ENCODE measurements around the gene SLC66A1.

Gene SLC66A1

GRCh38 chr1:19330449-19331135, 18.5 kb downstream of the SLC66A1 start:
- no peaks in the 10 kb centered on the region for H3K9me3 ChIP-seq (ENCODE audit: control insufficient read depth, low read length)

DNA sequence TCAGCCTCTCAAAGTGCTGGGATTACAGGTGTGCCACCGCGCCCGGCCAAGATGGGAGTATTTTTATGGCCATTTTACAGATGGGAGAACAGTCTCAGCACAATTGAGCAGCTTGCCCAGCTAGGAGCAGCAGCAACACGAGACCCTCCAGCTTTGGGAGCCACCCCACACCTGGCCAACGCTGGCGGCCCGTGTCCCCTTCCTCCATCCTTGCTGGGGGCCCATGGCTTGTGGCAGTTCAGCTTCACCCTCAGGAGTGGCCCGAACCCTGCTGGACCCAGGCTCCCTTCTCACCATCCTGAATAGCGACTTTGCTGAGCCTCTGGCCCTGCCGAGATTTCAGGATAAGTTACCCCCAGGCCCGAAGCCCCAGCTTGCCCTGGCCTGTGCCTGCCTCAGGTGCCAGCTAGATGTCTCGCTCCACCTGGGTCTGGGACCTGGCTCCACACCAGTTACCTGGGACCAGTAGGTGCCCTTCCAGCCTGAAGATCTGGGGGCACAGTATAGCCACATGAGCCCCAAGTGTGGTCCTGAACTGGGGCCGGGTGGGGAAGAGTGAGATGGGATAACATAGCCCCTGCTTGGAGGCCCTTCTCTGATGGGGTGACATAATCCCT, 19.2 kb downstream of the SLC66A1 start:
- Histone ChIP-seq H3K9ac (ENCODE audit: low read length) (no peak overlapping the region), H3K36me3 (ENCODE audit: control insufficient read depth, insufficient read depth, low read length) (no peaks in the 10 kb centered on the region), H3K9me3 (ENCODE audit: control insufficient read depth, low read length) (no peaks in the 10 kb centered on the region), H3K4me1 (ENCODE audit: control insufficient read depth, insufficient read depth, low read length) (peaks cover 4% of the 10 kb centered on the region), H3K4me3 (ENCODE audit: low read length) (no peak overlapping the region), H3K27me3 (ENCODE audit: control insufficient read depth, insufficient read depth, low read length) (no peaks in the 10 kb centered on the region)

More at GRCh38 chr1:19330449-19331135, 18.5 kb downstream of the SLC66A1 start:
- Histone ChIP-seq H3K36me3 (ENCODE audit: control insufficient read depth, insufficient read depth, low read length) (no peaks in the 10 kb centered on the region), H3K9ac (ENCODE audit: low read length) (no peak overlapping the region), H3K4me1 (ENCODE audit: control insufficient read depth, insufficient read depth, low read length) (peaks cover 4% of the 10 kb centered on the region), H3K27me3 (ENCODE audit: control insufficient read depth, insufficient read depth, low read length) (no peaks in the 10 kb centered on the region), H3K4me3 (ENCODE audit: low read length) (no peak overlapping the region)

DNA sequence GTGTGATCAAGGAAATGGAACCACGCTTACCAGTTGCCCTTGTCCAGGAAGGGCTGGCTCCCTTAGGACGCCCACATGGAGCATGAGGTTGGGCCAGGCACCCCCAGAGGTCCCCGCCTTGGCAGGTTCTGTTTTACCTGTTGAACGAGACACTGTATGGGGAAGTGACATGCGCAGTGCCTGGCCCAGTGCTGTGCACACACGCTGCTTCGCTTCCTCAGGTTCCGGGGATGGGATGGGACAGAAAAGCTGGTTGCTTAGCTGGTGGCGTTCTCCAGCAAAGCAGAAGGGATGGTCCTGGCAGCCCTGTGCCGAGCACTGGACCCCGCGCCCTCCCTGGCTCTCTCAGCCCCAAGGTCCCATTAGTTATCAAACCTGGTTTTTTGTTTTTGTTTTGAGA, 20.7 kb downstream of the SLC66A1 start:
- no peaks in the 10 kb centered on the region for H3K27me3 ChIP-seq (ENCODE audit: control insufficient read depth, insufficient read depth, low read length)
- H3K36me3 ChIP-seq (ENCODE audit: control insufficient read depth, insufficient read depth, low read length): peaks cover 4% of the 10 kb centered on the region
- peaks cover 4% of the 10 kb centered on the region for H3K4me1 ChIP-seq (ENCODE audit: control insufficient read depth, insufficient read depth, low read length)
- H3K4me3 ChIP-seq (ENCODE audit: low read length): no peak overlapping the region
- no peak overlapping the region for H3K9ac ChIP-seq (ENCODE audit: low read length)
- H3K9me3 ChIP-seq (ENCODE audit: control insufficient read depth, low read length): no peaks in the 10 kb centered on the region

GRCh38 chr1:19333587-19334354, 21.6 kb downstream of the SLC66A1 start:
- Histone ChIP-seq H3K9me3 (ENCODE audit: control insufficient read depth, low read length) (no peaks in the 10 kb centered on the region), H3K27me3 (ENCODE audit: control insufficient read depth, insufficient read depth, low read length) (no peaks in the 10 kb centered on the region), H3K36me3 (ENCODE audit: control insufficient read depth, insufficient read depth, low read length) (peaks cover 4% of the 10 kb centered on the region), H3K4me1 (ENCODE audit: control insufficient read depth, insufficient read depth, low read length) (peaks cover 4% of the 10 kb centered on the region), H3K4me3 (ENCODE audit: low read length) (no peak overlapping the region), H3K9ac (ENCODE audit: low read length) (no peak overlapping the region)

- Histone ChIP-seq H3K4me1 (ENCODE audit: control insufficient read depth, insufficient read depth, low read length) (peaks cover 4% of the 10 kb centered on the region), H3K9me3 (ENCODE audit: control insufficient read depth, low read length) (no peaks in the 10 kb centered on the region), H3K4me3 (ENCODE audit: low read length) (no peak overlapping the region), H3K36me3 (ENCODE audit: control insufficient read depth, insufficient read depth, low read length) (peaks cover 7% of the 10 kb centered on the region), H3K9ac (ENCODE audit: low read length) (no peak overlapping the region), H3K27me3 (ENCODE audit: control insufficient read depth, insufficient read depth, low read length) (no peaks in the 10 kb centered on the region)
Observed at GRCh38 chr1:19336543-19336942, 24.4 kb downstream of the SLC66A1 start.

- no peaks in the 10 kb centered on the region for H3K9me3 ChIP-seq (ENCODE audit: control insufficient read depth, low read length)
- peaks cover 4% of the 10 kb centered on the region for H3K4me1 ChIP-seq (ENCODE audit: control insufficient read depth, insufficient read depth, low read length)
- no peaks in the 10 kb centered on the region for H3K27me3 ChIP-seq (ENCODE audit: control insufficient read depth, insufficient read depth, low read length)
- peaks cover 7% of the 10 kb centered on the region for H3K36me3 ChIP-seq (ENCODE audit: control insufficient read depth, insufficient read depth, low read length)
- no peak overlapping the region for H3K9ac ChIP-seq (ENCODE audit: low read length)
- no peak overlapping the region for H3K4me3 ChIP-seq (ENCODE audit: low read length)
Observed at GRCh38 chr1:19337289-19337688, 25.2 kb downstream of the SLC66A1 start.

DNA sequence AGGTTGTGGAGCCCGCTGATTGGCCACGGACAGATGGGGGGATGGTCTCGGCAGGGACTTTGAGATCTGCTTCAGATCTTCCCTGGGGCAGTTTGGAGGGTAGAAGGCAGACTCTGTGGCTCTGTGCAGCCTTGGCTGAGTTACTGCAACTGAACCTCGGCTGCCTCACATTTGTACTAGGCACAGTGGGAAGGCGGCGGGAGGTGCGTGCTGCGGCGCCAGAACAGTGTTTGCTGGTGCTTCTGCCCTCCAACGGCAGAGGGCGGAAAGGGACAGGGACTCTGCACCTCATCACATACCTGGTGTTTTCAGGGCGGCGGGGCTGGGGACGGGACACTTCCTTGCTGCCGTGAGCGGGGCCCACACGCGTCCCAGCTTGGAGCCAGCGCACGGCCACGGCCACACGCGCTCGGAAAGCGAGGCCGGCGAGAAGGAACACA, 26.2 kb downstream of the SLC66A1 start:
- peaks cover 4% of the 10 kb centered on the region for H3K4me1 ChIP-seq (ENCODE audit: control insufficient read depth, insufficient read depth, low read length)
- no peaks in the 10 kb centered on the region for H3K27me3 ChIP-seq (ENCODE audit: control insufficient read depth, insufficient read depth, low read length)
- H3K9me3 ChIP-seq (ENCODE audit: control insufficient read depth, low read length): no peaks in the 10 kb centered on the region
- no peak overlapping the region for H3K4me3 ChIP-seq (ENCODE audit: low read length)
- H3K9ac ChIP-seq (ENCODE audit: low read length): no peak overlapping the region
- peaks cover 7% of the 10 kb centered on the region for H3K36me3 ChIP-seq (ENCODE audit: control insufficient read depth, insufficient read depth, low read length)

DNA sequence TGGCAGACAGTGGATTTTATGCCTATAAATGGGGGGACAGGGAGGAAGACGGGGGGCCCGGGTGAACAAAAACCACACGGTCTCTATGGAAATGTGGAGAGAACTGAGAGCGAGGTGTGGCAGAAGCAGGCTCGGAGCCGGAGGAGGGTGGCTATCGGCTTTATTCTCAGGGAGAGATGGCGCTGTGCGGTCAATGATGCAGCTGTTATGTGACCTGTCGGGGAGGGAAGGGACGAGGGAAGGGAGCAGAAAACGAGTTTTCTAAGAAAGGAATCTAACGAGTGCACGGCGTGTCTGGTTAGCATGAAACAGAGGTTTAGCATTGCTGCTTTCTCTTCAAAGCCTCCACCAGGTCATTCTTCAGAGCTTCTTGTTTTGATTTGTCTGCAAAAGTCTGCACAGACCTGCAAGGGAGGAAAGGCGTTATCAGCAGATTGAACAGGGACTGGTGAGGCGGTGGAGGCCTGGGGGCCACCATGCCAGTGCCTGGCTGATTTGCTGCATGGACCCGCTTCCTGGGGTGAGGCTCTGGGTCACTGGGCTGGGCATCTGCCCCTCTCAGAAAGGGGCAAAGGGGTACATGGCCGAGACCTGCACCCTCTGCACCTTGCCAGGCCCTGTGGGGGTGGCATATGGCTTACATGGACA, 27.2 kb downstream of the SLC66A1 start:
- H3K36me3 ChIP-seq (ENCODE audit: control insufficient read depth, insufficient read depth, low read length): peaks cover 7% of the 10 kb centered on the region
- H3K4me1 ChIP-seq (ENCODE audit: control insufficient read depth, insufficient read depth, low read length): peaks cover 8% of the 10 kb centered on the region
- H3K9ac ChIP-seq (ENCODE audit: low read length): no peak overlapping the region
- H3K9me3 ChIP-seq (ENCODE audit: control insufficient read depth, low read length): no peaks in the 10 kb centered on the region
- no peaks in the 10 kb centered on the region for H3K27me3 ChIP-seq (ENCODE audit: control insufficient read depth, insufficient read depth, low read length)
- no peak overlapping the region for H3K4me3 ChIP-seq (ENCODE audit: low read length)

- Histone ChIP-seq H3K9ac (ENCODE audit: low read length) (no peak overlapping the region), H3K27me3 (ENCODE audit: control insufficient read depth, insufficient read depth, low read length) (no peaks in the 10 kb centered on the region), H3K4me1 (ENCODE audit: control insufficient read depth, insufficient read depth, low read length) (peaks cover 10% of the 10 kb centered on the region), H3K9me3 (ENCODE audit: control insufficient read depth, low read length) (no peaks in the 10 kb centered on the region), H3K4me3 (ENCODE audit: low read length) (no peak overlapping the region), H3K36me3 (ENCODE audit: control insufficient read depth, insufficient read depth, low read length) (peaks cover 7% of the 10 kb centered on the region)
Observed at GRCh38 chr1:19340387-19340937, 28.3 kb downstream of the SLC66A1 start.

GRCh38 chr1:19341201-19342061, 29.3 kb downstream of the SLC66A1 start:
- H3K27me3 ChIP-seq (ENCODE audit: control insufficient read depth, insufficient read depth, low read length): no peaks in the 10 kb centered on the region
- H3K4me3 ChIP-seq (ENCODE audit: low read length): no peak overlapping the region
- no peak overlapping the region for H3K9ac ChIP-seq (ENCODE audit: low read length)
- H3K4me1 ChIP-seq (ENCODE audit: control insufficient read depth, insufficient read depth, low read length): peaks cover 10% of the 10 kb centered on the region
- peaks cover 7% of the 10 kb centered on the region for H3K36me3 ChIP-seq (ENCODE audit: control insufficient read depth, insufficient read depth, low read length)
- no peaks in the 10 kb centered on the region for H3K9me3 ChIP-seq (ENCODE audit: control insufficient read depth, low read length)
